Gastroesophageal sphincter (tissue), 3 donors: ENCODE results near the gene MATN1.

Experiments
- EP300 ChIP-seq: sonication (generic); formaldehyde crosslinking; IDR thresholded peaks from one replicate; pipeline ENCODE4 v1.6.1; 2017; ENCODE audit warnings: antibody characterized with exemption, mild to moderate bottlenecking
- POLR2A ChIP-seq, 2 donors: fragments of 450-650 bp; IDR thresholded peaks; one replicate each; pipeline ENCODE4 v1.6.1; 2017; ENCODE audit warnings: antibody characterized with exemption in 2 of 2, mild to moderate bottlenecking in 2 of 2, moderate library complexity in 1 of 2
- TF ChIP-seq, protein P1 (sequence below), 4 experiments: fragments of 200-600 bp in 2 of 4; fragments of 450-650 bp in 2 of 4; sonication (generic) in 1 of 4; IDR thresholded peaks; one replicate each; pipeline ENCODE4 v1.5.1; 2017 to 2019; ENCODE audit warnings: antibody characterized with exemption in 4 of 4, mild to moderate bottlenecking in 2 of 4, moderate library complexity in 2 of 4

DNA sequence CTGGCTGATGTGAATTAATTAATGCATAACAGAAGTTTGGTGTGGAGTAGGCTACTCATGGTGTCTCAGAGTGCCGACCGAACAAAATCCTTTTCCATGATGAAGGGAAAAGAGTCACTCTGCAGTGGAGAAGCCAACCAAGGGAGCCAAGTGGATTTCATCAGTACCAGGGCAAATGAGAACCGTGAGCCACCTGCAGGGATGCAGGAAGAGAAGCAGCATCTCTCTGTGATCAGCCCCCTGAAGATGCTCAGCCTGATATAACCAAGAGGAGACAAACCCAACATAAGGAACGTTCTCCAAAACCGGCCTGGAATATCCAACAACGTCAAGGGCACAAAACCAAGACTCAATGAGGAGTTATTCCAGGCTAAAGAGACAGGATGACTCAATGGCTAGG lies 47.6 kb upstream of the MATN1 start:
- TF ChIP-seq, protein P1, sequence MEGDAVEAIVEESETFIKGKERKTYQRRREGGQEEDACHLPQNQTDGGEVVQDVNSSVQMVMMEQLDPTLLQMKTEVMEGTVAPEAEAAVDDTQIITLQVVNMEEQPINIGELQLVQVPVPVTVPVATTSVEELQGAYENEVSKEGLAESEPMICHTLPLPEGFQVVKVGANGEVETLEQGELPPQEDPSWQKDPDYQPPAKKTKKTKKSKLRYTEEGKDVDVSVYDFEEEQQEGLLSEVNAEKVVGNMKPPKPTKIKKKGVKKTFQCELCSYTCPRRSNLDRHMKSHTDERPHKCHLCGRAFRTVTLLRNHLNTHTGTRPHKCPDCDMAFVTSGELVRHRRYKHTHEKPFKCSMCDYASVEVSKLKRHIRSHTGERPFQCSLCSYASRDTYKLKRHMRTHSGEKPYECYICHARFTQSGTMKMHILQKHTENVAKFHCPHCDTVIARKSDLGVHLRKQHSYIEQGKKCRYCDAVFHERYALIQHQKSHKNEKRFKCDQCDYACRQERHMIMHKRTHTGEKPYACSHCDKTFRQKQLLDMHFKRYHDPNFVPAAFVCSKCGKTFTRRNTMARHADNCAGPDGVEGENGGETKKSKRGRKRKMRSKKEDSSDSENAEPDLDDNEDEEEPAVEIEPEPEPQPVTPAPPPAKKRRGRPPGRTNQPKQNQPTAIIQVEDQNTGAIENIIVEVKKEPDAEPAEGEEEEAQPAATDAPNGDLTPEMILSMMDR (IDR thresholded peaks at IDR 0.05) = no peak
- TF ChIP-seq POLR2A (IDR thresholded peaks at IDR 0.05) (no peak), EP300 (no peak)
